Mucosa of stomach (tissue), 1 donor: ENCODE data around the gene MYRIP.

Source experiments
- H3K27me3 ChIP-seq: one replicate; pipeline ENCODE4 v1.7.0; 2013; ENCODE audit warnings: mild to moderate bottlenecking, low read length; ENCODE audit not compliant: control insufficient read depth, insufficient read depth
- H3K36me3 ChIP-seq: one replicate; pipeline ENCODE4 v1.7.0; 2013; ENCODE audit warnings: low read length; ENCODE audit not compliant: control insufficient read depth, insufficient read depth
- H3K4me1 ChIP-seq: one replicate; pipeline ENCODE4 v1.7.0; 2013; ENCODE audit warnings: mild to moderate bottlenecking, low read length; ENCODE audit not compliant: control insufficient read depth, insufficient read depth
- H3K4me3 ChIP-seq: one replicate; pipeline ENCODE4 v1.7.0; 2013; ENCODE audit warnings: low read length
- H3K9ac ChIP-seq: one replicate; pipeline ENCODE4 v1.7.0; 2013; ENCODE audit warnings: mild to moderate bottlenecking, low read length, moderate library complexity
- H3K9me3 ChIP-seq: one replicate; pipeline ENCODE4 v1.7.0; 2013; ENCODE audit warnings: mild to moderate bottlenecking, low read length, moderate library complexity; ENCODE audit not compliant: control insufficient read depth
- donor health status: Pancreatic carcinoma.

Gene MYRIP

DNA sequence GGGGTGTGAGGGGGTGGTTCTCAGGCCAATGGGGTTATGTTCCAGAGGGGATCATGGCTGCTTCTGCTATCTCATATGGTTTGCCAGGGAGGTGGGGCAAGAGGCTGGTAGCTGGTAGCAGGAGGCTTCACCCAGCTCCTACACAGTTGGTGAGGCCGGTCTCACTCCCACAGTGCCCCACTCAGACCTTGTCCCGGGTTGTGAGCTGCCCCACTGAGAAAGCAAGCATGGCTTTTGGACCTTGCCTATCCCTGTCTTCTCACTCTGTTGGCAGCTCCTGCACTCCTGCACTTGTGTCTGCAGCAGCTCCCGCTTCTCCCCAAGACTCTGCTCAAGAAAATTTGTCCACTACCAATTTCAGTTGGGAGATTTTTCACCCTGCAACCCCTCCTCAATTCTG lies 46.1 kb downstream of the MYRIP start:
- Histone ChIP-seq H3K4me3 (no peak overlapping the region), H3K9me3 (no peaks in the 10 kb centered on the region), H3K9ac (no peak overlapping the region), H3K36me3 (no peaks in the 10 kb centered on the region), H3K27me3 (no peaks in the 10 kb centered on the region), H3K4me1 (no peaks in the 10 kb centered on the region)

DNA sequence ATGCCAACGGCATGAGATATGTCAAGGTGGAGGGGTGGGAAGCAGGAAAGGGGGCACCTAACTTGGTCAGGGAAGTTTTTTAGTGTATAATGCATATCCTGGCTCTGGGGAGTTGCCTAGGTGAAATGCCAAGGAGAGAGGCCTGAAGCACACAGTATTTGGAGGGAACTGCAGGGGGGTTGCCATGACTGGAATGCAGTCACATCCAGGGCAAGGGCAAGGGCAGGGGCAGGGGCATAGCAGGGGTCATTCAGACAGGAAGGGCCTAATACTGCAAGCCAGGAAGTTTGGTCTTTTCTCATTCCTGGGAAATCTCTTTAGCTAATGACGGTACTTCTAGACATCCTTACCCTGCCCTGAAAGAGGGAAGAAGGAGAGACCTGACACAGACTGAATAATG lies 60.5 kb downstream of the MYRIP start:
- no peaks in the 10 kb centered on the region for H3K27me3 ChIP-seq
- H3K4me1 ChIP-seq: no peaks in the 10 kb centered on the region
- no peaks in the 10 kb centered on the region for H3K36me3 ChIP-seq
- H3K4me3 ChIP-seq: no peak overlapping the region
- H3K9me3 ChIP-seq: no peaks in the 10 kb centered on the region
- no peak overlapping the region for H3K9ac ChIP-seq

DNA sequence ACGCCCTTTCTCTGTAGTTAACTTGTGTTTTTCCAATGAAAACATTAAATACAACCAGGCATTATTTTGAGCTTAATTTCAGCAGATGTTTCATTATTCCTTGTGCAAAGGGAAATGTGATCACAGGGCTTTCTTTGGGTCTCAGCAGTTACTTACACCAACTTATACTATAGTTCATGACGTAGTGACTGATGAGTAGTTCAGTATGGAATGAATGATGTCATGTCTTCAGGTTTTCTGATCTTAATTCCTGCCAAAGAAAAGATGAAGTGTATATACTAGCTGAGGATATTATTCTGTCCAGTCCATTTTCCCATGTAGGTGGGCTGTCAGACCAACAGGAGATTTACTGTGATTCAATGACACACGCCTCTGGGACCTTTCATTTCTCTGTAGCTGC lies 61.3 kb downstream of the MYRIP start:
- no peak overlapping the region for H3K4me3 ChIP-seq
- no peaks in the 10 kb centered on the region for H3K27me3 ChIP-seq
- no peaks in the 10 kb centered on the region for H3K9me3 ChIP-seq
- H3K4me1 ChIP-seq: no peaks in the 10 kb centered on the region
- no peaks in the 10 kb centered on the region for H3K36me3 ChIP-seq
- H3K9ac ChIP-seq: no peak overlapping the region

DNA sequence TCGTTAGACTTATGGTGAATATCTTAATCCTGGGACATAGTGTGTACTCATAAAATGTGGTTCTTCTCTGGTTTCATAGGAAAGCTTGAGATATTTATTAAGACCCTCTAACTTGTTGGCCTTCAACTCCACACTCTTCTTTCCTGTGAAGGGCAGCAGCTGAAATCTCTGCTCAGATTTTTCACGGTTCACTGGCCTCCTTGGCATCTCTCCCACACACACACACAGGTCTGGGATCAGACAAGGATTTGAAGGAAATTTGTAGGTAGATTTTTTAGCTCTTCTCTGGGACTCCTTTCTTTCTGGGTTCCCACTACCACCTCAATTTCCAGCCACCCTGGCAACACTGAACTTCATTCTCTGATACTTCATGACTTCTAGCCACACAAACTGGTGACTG lies 70.2 kb downstream of the MYRIP start:
- H3K9ac ChIP-seq: no peak overlapping the region
- no peaks in the 10 kb centered on the region for H3K4me1 ChIP-seq
- H3K9me3 ChIP-seq: no peaks in the 10 kb centered on the region
- no peaks in the 10 kb centered on the region for H3K27me3 ChIP-seq
- H3K4me3 ChIP-seq: no peak overlapping the region
- no peaks in the 10 kb centered on the region for H3K36me3 ChIP-seq

GRCh38 chr3:39882111-39882510 lies 72.7 kb downstream of the MYRIP start:
- no peak overlapping the region for H3K9ac ChIP-seq
- H3K4me3 ChIP-seq: no peak overlapping the region
- H3K36me3 ChIP-seq: no peaks in the 10 kb centered on the region
- H3K4me1 ChIP-seq: no peaks in the 10 kb centered on the region
- no peaks in the 10 kb centered on the region for H3K27me3 ChIP-seq
- H3K9me3 ChIP-seq: no peaks in the 10 kb centered on the region

DNA sequence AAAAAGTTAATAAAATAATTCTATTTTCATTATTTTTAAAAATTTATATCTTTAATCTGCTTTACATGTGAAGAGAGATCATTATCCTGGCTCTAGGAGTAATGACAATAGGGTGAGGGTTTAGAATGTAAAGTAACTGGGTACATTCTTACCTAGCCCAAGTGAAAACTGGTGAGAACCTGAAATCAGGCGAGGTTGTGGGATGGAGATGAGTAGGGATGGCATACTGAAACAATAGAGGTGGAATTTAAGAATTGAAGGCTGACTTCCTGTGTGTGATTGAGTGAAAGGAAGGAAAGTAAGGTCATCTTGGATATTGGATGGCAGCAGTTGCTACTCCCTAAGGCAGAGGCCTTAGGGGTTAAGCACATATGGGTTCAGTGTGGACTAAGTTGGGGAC lies 82.7 kb downstream of the MYRIP start:
- Histone ChIP-seq H3K4me1 (no peaks in the 10 kb centered on the region), H3K9ac (no peak overlapping the region), H3K9me3 (no peaks in the 10 kb centered on the region), H3K4me3 (no peak overlapping the region), H3K27me3 (no peaks in the 10 kb centered on the region), H3K36me3 (no peaks in the 10 kb centered on the region)

- no peak overlapping the region for H3K4me3 ChIP-seq
- no peak overlapping the region for H3K9ac ChIP-seq
- H3K27me3 ChIP-seq: no peaks in the 10 kb centered on the region
- no peaks in the 10 kb centered on the region for H3K4me1 ChIP-seq
- H3K36me3 ChIP-seq: no peaks in the 10 kb centered on the region
- no peaks in the 10 kb centered on the region for H3K9me3 ChIP-seq
These were observed 86.8 kb downstream of the MYRIP start for GRCh38 chr3:39896184-39896583.

DNA sequence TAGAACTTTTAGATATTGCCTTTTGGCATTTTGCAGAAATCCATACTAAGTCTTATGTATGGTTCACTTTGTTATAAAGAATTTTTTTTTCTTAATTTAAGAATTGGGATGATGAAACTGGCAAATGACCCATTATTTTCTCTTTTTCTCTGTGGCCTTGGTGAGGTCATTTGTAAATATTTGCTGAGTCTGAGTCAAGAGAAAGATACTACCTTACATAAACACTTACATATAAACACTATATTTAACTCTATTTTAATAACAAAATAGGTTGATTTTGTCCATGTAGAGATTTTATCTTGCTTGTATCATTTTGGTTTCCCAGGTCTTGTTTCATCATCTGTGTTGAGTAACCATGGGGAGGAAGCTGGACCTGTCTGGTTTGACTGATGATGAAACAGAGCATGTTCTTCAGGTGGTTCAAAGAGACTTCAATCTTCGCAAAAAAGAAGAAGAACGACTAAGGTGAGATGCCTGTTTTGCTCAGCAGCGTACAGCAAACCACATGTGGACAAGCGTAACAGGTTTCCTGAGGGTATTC lies 91.1 kb downstream of the MYRIP start:
- Histone ChIP-seq H3K27me3 (no peaks in the 10 kb centered on the region), H3K9me3 (no peaks in the 10 kb centered on the region), H3K4me1 (no peaks in the 10 kb centered on the region), H3K9ac (no peak overlapping the region), H3K4me3 (no peak overlapping the region), H3K36me3 (no peaks in the 10 kb centered on the region)

DNA sequence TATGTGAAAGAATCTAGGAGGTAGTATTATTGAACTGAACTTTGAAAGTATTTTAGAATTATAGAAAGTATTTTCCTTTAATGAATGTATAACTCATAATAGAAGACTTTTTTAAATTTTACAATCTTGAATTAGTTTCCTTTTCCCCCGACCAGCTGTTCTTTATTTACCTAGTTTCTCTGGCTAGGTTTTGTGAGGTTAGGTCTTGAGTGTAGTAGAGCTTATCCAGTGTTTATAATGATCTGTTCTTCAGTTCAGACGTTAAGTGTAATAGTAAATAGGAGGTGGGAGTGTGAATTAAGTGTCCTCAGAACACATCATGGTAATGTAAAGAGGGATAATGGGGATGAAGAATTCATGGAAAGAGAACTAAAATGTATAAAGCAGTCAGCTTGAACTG lies 93.8 kb downstream of the MYRIP start:
- Histone ChIP-seq H3K9me3 (no peaks in the 10 kb centered on the region), H3K4me3 (no peak overlapping the region), H3K9ac (no peak overlapping the region), H3K4me1 (no peaks in the 10 kb centered on the region), H3K27me3 (no peaks in the 10 kb centered on the region), H3K36me3 (no peaks in the 10 kb centered on the region)

GRCh38 chr3:39905788-39906187 lies 96.4 kb downstream of the MYRIP start:
- Histone ChIP-seq H3K9ac (no peak overlapping the region), H3K4me1 (no peaks in the 10 kb centered on the region), H3K27me3 (no peaks in the 10 kb centered on the region), H3K9me3 (no peaks in the 10 kb centered on the region), H3K4me3 (no peak overlapping the region), H3K36me3 (no peaks in the 10 kb centered on the region)

DNA sequence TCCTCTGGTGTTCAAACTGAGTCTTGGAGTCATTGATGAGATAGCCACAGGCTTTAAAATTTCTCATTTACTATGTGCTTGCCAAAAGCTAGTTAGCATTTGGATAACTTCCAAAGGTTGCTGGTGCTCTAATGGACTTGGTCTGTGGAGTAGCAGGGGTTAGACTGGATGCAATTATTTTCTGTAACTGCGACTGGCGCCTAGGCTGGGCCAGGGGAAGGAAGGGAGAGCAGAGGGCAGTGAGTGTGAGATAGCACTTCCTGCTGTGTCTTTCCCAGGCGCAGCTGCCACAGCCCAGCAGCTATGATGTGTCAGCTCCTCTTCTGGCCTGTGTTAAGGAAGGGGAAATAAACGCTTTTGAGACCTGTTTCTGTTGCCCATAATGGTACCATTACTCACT lies 98.6 kb downstream of the MYRIP start:
- Histone ChIP-seq H3K36me3 (no peaks in the 10 kb centered on the region), H3K27me3 (no peaks in the 10 kb centered on the region), H3K4me1 (peaks cover 10% of the 10 kb centered on the region), H3K9me3 (no peaks in the 10 kb centered on the region), H3K4me3 (no peak overlapping the region), H3K9ac (no peak overlapping the region)

- Histone ChIP-seq H3K4me3 (no peak overlapping the region), H3K4me1 (peaks cover 10% of the 10 kb centered on the region), H3K27me3 (no peaks in the 10 kb centered on the region), H3K36me3 (no peaks in the 10 kb centered on the region), H3K9me3 (no peaks in the 10 kb centered on the region), H3K9ac (no peak overlapping the region)
These were observed 100.7 kb downstream of the MYRIP start for GRCh38 chr3:39910135-39910534.

DNA sequence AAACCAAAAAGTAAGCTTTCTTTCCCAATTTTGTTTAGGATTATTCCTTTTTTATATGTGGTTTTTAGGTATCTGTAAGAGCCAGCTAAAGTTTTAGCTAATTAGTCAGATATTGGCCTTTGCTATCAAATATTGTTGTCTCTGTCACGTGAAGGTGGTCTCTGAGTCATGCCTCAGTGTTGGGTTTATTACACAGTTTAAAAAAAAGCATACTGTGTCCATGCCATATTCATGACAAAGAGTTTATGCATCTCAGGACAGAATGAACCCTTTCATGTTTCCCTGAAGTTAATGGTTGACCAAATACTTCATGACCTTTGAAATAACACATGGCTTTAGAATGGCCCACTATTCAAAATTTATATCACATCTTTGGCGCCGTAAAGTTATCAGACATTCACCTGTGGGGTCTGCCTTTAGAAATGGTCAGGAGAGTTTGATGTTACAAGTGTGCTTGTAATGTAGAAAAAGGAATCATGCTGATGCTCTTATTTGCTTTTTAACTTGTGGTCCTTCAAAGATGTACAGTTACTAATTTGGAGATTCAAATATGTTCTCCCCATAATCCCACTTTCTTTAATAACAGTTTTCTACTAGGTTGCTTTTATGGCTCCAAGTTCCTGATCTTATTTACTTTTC lies 101.5 kb downstream of the MYRIP start:
- Histone ChIP-seq H3K36me3 (no peaks in the 10 kb centered on the region), H3K4me1 (peaks cover 10% of the 10 kb centered on the region), H3K9me3 (no peaks in the 10 kb centered on the region), H3K27me3 (no peaks in the 10 kb centered on the region), H3K9ac (no peak overlapping the region), H3K4me3 (no peak overlapping the region)
